HPDE6-E6E7 (cell line): ENCODE data around the gene PHF13.
"Not testable (repeated sequence)": the region's sequence is repeated elsewhere in the genome, so short reads cannot be mapped to it uniquely, and the experiment has no call there.

Experiments
- DNase-seq: peaks from one replicate; pipeline ENCODE4 v3.0.0; 2011; ENCODE audit warnings: missing footprints; ENCODE audit errors: extremely low spot score

Gene PHF13

GRCh38 chr1:6660415-6661049, 47.0 kb downstream of the PHF13 start:
- DNase-seq: no peak

- not testable (repeated sequence) for DNase-seq
Measured at GRCh38 chr1:6662468-6662867, 48.9 kb downstream of the PHF13 start.

GRCh38 chr1:6666696-6667095, 53.2 kb downstream of the PHF13 start:
- DNase-seq: no peak

GRCh38 chr1:6667139-6667538, 53.6 kb downstream of the PHF13 start:
- DNase-seq: no peak

GRCh38 chr1:6668503-6668902, 55.0 kb downstream of the PHF13 start:
- no peak for DNase-seq

- DNase-seq: no peak
Measured at GRCh38 chr1:6672558-6672957, 59.0 kb downstream of the PHF13 start.
